Stimulated activated CD8-positive, alpha-beta memory T cell treated with anti-CD3 and anti-CD28 coated beads, Interleukin-4, amount 100 ng/mL, for 48 hours (primary cell): Measurements from ENCODE around the gene ZMIZ1.

Experiments
- DNase-seq: peaks from one replicate; pipeline ENCODE4 v3.0.0-alpha.2; 2020

Gene ZMIZ1

GRCh38 chr10:79140855-79141254 lies 72.1 kb downstream of the ZMIZ1 start:
- DNase-seq: no peak

DNA sequence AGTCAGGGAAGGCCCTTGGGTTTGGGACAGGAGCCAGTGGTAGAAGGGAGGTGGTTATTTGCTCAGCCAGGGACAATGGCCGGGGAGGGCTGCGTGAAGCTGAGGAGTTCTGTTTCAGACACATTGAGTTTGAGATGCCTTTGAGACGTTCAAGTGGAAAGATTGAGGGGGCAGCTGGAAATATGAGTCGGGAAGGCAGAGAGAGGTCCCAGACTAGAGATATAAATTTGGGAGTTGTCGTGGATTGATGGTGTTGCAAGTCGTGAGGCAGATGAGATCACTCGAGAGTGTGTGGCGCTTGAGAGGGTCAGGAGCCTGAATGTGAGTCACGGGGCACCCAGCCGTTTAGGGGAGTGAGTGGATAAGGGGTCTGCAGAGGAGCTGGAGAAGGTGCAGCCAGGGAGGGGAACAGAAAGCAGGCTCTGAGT lies 73.3 kb downstream of the ZMIZ1 start:
- DNase-seq: no peak

GRCh38 chr10:79142522-79143309 lies 74.0 kb downstream of the ZMIZ1 start:
- DNase-seq: no peak

GRCh38 chr10:79143879-79144278 lies 75.1 kb downstream of the ZMIZ1 start:
- no peak for DNase-seq

- DNase-seq: no peak
Measured at GRCh38 chr10:79144351-79145173, 75.8 kb downstream of the ZMIZ1 start.

- no peak for DNase-seq
Measured at GRCh38 chr10:79145174-79145483, 76.4 kb downstream of the ZMIZ1 start.

- DNase-seq: no peak
Measured at GRCh38 chr10:79145517-79146470, 77.0 kb downstream of the ZMIZ1 start.

GRCh38 chr10:79146611-79147130 lies 77.9 kb downstream of the ZMIZ1 start:
- no peak for DNase-seq

GRCh38 chr10:79147306-79147705 lies 78.5 kb downstream of the ZMIZ1 start:
- DNase-seq: no peak

DNA sequence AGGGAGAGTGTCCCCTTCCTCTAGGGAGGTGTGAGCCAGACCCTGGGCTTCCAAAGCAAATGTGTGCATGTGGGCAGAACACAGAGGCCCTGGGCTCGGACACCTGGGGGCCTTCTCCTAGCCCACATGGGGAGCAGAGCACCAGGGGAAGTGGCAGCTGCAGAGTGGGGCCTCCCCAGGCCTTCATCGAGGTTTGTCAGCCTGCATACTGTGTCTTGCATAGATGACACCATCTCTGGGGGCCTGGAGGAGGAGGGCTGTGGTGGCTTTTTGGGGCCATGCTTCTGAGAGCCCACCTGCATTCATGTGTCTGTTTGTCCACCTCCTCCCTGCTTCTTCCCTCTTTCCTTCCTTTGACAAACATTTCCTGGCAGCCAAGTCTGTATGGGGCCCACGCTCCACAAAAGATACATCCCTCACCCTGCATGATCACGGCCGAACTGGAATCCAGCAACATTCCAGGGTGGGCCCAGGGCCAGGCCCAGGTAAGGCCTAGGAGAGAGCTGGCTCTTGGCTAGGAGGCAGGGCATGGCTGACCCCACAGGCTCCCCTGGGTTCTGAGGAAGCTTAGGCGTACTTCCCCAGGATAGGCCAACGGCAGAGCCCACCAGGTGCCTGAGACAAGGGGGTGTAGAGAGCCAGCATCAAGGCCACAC lies 79.2 kb downstream of the ZMIZ1 start:
- no peak for DNase-seq

DNA sequence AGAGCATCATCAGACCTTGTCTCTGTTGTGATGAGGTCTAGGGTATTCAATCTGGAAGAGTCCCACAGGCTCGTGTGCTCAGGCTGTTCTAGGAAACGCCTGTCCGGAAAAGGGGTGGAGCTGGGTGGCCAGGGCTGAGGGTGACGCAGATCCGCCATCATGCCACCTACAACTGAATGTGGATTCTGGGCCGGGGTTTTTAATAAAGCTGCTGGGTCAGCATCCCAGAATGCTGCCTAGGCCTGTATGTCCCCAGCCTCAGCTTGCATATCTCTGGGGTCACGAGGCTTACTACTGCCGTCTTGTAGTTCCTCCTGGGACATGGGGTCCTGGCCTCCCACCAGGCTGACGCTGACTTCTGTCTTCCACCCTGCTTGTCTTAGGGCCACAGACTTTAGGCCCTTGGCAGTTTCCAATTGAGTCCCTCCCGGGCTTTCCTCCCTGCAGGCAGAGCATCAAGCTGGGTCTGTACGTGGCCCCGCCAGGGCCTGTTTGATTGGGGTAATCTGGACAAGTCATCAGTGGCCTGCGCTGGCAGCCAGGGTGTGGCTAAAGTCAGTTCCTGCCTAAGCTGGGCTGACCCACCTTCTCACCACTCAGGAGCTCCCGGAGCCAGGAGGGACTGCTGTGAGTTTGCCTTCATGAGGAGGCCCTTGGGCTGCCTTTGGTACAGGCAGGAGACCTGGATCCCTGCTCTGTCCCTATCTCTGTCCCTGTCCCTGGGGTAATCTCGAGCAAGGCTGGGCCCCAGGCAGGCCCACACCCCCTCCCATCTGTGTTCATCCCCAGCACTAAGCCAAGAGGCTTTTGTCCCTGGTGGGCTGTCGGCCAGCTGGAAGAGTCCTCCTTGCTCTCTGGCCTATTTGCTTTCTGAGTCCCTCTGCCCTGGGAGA lies 79.9 kb downstream of the ZMIZ1 start:
- DNase-seq: no peak

DNA sequence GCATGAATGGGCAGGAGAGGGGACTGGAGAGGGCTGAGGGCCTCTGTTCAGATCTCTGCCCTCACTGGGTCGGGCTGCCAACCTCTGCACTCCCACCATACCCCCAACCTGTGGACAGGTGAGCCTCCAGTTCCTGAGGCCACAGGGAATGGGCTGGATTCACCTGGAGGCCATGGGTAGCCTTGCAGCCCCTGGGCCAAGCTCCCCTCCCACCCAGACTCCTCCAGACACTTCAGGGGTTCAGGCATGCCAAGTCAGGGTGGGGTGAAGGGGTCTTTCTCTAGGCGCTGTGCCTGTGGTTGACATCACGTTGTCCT lies 80.5 kb downstream of the ZMIZ1 start:
- no peak for DNase-seq

DNA sequence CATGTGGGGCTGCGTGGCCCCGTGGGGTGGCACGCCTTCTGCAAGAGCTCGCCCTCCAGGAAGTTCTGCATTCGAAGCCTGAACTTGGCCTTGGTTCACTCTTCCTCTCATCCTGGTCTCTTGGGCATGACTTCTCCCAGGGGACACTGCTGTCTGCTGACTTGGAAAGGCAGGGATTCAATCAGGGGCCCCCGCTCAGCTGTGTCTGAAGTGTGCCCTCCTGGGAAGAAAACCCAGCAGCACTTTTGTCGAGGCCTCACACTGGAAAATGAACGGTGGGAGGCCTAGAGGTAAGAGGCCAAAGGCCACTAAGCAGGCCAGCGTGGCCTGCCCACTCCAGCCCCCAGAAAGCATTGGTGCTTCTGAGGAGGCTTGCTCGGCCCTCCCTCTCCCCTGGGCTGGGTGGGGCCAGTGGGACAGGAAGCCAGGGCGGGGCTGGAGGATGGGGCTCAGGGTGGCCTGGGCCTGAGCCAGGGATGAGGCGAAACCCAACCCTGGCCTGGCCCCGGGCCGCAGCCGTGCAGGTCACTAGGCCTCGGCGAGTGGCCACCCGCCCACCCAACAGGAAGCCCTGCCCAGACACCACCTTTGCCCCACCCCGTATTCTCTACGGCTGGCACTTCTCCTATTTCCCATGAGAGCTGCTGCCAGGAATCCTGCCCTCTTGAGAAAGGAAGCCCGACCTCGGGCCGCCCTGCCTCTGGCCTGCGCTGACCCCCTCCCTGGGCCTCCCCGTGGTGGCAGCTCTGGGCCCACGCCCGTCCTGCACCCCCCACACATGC lies 81.1 kb downstream of the ZMIZ1 start:
- peak; percentile 64 for DNase-seq

DNA sequence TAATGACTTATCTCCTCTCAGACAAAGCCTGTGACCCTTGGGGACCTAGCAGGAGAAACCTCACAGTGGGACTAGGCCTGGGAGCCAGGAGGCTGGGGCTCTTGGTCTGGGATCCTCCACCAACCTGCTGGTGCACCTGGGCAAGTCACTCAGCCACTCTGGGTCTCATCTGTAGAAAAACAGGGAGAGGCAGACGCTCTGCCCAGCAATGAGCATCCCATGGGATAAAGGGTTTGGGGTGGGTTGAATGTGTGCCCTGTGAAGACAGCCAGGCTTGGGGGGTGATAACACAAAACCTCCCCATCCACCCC lies 81.6 kb downstream of the ZMIZ1 start:
- DNase-seq: no peak

DNA sequence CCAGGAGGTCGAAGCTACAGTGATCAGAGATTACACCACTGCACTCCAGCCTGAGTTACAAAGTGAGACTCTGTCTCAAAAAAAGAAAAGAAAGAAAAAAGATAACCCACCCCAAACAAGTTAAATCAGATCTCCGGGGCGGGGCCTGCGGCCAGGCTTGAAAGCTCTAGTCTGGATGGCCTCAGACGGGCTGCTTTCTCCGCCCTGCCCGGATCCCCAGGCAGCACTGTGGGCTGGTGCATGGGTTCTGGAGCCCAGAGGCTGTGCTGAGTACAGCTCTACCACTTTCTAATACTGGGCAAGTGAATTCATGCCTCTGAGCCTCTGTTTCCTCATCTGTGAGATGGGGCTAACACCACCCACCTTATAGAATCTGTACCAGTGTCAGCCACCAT lies 83.7 kb downstream of the ZMIZ1 start:
- DNase-seq: no peak

GRCh38 chr10:79153745-79154144 lies 85.0 kb downstream of the ZMIZ1 start:
- DNase-seq: no peak

DNA sequence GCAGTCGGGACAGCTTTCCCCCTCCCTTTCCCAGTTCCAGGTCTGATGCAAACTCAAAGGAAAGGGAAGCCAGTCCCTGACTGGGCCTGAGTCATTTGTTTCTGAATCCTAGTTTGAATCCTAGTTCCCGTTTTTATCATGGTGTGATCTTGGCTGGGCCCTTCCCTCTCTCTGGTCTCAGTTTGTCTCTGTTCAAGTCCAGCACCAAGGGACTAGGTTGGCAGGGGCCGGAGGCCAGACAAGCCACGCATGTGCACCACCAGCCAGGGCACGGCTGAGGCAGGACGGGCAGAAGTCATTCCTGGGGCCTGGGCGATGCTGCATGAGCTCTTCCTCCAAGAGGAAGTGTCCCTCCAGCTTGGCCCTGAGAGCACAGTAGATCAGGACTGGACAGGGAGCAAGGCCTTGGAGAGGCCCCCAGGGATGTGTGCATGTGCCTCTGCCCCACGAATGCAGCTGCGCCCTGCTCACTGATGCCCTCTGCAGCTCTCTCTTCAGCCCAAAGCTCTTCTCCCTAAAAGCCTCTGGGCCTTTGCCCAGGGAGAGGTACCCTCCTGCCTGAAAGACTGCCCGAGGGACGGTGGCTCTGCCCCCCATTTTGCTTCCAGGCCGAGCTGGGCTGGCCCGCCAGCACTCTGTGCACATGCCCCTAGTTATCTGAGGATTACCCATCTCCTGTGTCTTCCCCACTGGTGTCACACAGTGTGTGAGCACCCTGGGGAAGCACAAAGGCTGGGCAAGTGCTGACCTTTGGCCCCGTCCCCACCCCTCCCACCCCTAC lies 86.7 kb downstream of the ZMIZ1 start:
- no peak for DNase-seq

DNA sequence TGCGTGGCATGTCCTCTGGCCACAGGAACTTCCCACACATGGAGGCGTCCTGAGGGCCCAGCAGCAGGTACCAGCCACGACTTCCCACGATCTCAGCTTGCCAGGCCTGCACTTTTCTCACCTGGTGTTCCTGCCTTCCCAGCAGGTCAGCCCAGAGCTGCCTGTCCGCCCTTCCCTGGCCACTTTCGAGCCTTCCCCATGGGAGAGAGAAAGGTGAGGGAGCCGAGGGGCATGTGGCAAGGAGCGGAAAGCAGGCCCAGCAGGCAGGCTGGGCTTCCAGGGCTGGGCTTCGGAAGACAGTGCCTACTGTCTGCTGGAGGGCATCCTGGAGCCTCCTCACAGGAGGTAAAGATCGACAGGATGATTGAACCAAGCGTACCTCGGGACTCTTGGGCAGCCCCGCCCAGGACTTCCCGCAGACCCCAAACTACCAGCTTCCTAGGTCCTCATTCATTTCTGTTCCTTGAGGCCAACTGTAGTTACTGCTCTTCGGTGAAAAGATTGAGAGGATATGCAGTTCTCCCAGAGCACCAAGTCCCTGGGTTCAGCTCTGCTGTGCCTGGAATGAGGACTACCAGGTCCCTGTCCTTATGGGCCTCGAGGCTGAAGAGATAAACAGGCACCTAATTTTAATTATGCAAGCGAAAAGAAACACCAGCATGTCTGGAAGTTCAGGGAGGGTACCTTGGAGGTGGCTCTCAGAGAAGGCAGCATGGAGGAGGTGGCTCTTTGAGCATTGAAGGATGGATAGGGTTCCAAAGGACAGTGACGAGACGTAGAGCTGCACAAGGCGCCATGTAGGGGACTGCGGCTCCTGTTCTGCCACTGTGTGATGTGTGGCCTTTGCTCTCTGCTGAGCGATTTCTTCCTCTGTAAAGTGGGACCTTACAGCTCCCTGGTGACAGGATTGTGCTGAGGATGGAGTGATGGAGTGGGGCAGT lies 87.8 kb downstream of the ZMIZ1 start:
- DNase-seq: no peak

DNA sequence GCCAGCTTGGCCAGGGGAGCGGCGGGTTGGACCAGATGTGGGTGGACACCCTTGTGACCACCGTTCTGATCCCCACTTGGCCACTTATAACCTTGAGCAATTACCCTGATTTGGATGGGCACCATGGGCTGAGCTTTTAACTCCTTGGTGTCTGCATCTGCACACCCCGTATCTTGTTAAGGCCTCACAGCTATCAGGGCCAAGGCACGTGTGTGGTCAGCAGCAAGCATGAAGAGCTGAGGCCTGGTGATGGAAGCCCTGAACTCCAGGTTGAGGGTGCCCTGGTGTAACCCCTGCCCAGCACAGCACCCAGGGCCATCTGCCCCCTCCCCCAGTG lies 89.2 kb downstream of the ZMIZ1 start:
- no peak for DNase-seq
